A673 (cell line): ENCODE results near the gene NUF2. TPM values are rescaled to one million over a fixed set of nuclear protein-coding genes. Genes with fewer than 3 reads are reported as not detected.

Source experiments
- BruUV-seq: library from RNA; stranded (reverse); fragments of 400-500 nt; replicated peaks from 2 replicates; lab custom pipeline; 2021; lab: Mats Ljungman, UMichigan
- CTCF ChIA-PET: fragments of 300-600 bp; sonication (Branson Sonifier 250); formaldehyde crosslinking; loops from one replicate; lab custom pipeline; 2022; ENCODE audit warnings: antibody characterized with exemption; lab: Charles Lee
- POLR2A ChIA-PET: fragments of 300-600 bp; sonication (Branson Sonifier 250); formaldehyde crosslinking; loops from one replicate; lab custom pipeline; 2022; ENCODE audit warnings: antibody characterized with exemption; ENCODE audit not compliant: low non-redundant PET; lab: Charles Lee
- DNase-seq: peaks from one replicate; pipeline ENCODE4 v3.0.0-alpha.2; 2015; ENCODE audit warnings: low spot score
- H3K27ac ChIP-seq: fragments of 200-600 bp; sonication (generic); 2 replicates; pipeline ENCODE4 v1.5.1; 2016; ENCODE audit warnings: mixed run types, low read depth, mild to moderate bottlenecking, mixed read lengths, antibody characterized with exemption, low read length; ENCODE audit not compliant: poor library complexity, severe bottlenecking
- H3K27me3 ChIP-seq: fragments of 200-600 bp; sonication (generic); replicated peaks from 2 replicates; pipeline ENCODE4 v1.6.1; 2017; ENCODE audit warnings: mixed run types, low read depth, mild to moderate bottlenecking, mixed read lengths, antibody characterized with exemption, low read length; ENCODE audit not compliant: insufficient read depth, poor library complexity
- H3K36me3 ChIP-seq: fragments of 200-600 bp; sonication (generic); 2 replicates; pipeline ENCODE4 v1.6.1; 2016; ENCODE audit warnings: mixed run types, mild to moderate bottlenecking, mixed read lengths, antibody characterized with exemption, low read length; ENCODE audit not compliant: insufficient read depth, poor library complexity, severe bottlenecking
- H3K4me1 ChIP-seq: fragments of 200-600 bp; sonication (generic); 2 replicates; pipeline ENCODE4 v1.6.1; 2017; ENCODE audit warnings: mixed run types, mild to moderate bottlenecking, mixed read lengths, antibody characterized with exemption, low read length; ENCODE audit not compliant: insufficient read depth, poor library complexity, severe bottlenecking
- H3K4me3 ChIP-seq: fragments of 200-600 bp; sonication (generic); 2 replicates; pipeline ENCODE4 v1.5.1; 2016; ENCODE audit warnings: low read depth, mixed run types, mild to moderate bottlenecking, mixed read lengths, low read length; ENCODE audit not compliant: poor library complexity, severe bottlenecking
- H3K9me3 ChIP-seq: fragments of 200-600 bp; sonication (generic); 2 replicates; pipeline ENCODE4 v1.6.1; 2016; ENCODE audit warnings: mixed run types, low read depth, mild to moderate bottlenecking, mixed read lengths, antibody characterized with exemption, low read length; ENCODE audit not compliant: poor library complexity, severe bottlenecking
- EZH2 ChIP-seq: fragments of 200-600 bp; sonication (generic); IDR thresholded peaks from 2 replicates; pipeline ENCODE4 v1.6.1; 2017; ENCODE audit warnings: borderline replicate concordance, low read depth, mild to moderate bottlenecking, mixed read lengths, antibody characterized with exemption, low read length; ENCODE audit not compliant: poor library complexity, severe bottlenecking
- intact Hi-C: fragments of 100-400 bp; cut with micrococcal nuclease; formaldehyde crosslinking; loops from one replicate; pipeline ENCODE4 v1.10.0; 2022; ENCODE audit not compliant: unreplicated experiment
- total RNA-seq: library from RNA; stranded (reverse); gene quantifications from 2 replicates; pipeline ENCODE4 v1.2.3, GENCODE V29; 2021
- TF ChIP-seq, protein P1 (sequence below): fragments of 300-800, 200-600 bp; sonication (generic); conservative IDR thresholded peaks from 2 replicates; pipeline ENCODE4 v1.5.1; 2017; ENCODE audit warnings: low read depth, mild to moderate bottlenecking, antibody characterized with exemption, low read length, moderate library complexity, mixed read lengths

The NUF2 gene
- total RNA-seq, 1 experiment from 2014 or later = 91.6 TPM

DNA sequence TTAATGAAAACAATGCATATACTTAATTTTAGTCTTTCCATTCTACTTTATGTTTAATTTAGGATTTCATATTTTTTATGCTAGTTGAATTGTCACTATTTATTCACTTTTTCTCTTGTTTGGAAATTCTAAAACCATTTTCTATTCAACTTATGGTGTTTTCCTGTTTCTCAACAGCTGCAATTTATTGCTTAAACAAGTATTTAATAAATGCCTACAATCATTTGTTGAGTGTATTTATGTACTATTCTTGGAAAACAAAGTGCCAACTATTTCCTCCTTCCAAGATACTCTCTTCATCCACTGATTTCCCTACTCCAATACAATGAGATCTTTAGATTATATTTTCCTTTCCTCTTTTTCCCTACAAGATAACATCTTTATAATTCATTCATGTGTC lies 65.4 kb downstream of the NUF2 start:
- Histone ChIP-seq H3K27me3 (no peaks in the 10 kb centered on the region), H3K4me1 (peaks cover 4% of the 10 kb centered on the region), H3K27ac (no peak overlapping the region), H3K36me3 (no peaks in the 10 kb centered on the region), H3K9me3 (no peaks in the 10 kb centered on the region), H3K4me3 (no peak overlapping the region)
- POLR2A ChIA-PET = no interaction called here
- no peak for TF ChIP-seq EZH2
- TF ChIP-seq, protein P1, sequence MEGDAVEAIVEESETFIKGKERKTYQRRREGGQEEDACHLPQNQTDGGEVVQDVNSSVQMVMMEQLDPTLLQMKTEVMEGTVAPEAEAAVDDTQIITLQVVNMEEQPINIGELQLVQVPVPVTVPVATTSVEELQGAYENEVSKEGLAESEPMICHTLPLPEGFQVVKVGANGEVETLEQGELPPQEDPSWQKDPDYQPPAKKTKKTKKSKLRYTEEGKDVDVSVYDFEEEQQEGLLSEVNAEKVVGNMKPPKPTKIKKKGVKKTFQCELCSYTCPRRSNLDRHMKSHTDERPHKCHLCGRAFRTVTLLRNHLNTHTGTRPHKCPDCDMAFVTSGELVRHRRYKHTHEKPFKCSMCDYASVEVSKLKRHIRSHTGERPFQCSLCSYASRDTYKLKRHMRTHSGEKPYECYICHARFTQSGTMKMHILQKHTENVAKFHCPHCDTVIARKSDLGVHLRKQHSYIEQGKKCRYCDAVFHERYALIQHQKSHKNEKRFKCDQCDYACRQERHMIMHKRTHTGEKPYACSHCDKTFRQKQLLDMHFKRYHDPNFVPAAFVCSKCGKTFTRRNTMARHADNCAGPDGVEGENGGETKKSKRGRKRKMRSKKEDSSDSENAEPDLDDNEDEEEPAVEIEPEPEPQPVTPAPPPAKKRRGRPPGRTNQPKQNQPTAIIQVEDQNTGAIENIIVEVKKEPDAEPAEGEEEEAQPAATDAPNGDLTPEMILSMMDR = no peak
- CTCF ChIA-PET = no interaction called here
- DNase-seq = no peak
- intact Hi-C loops = no loop called here
- BruUV-seq = no TSS peak

DNA sequence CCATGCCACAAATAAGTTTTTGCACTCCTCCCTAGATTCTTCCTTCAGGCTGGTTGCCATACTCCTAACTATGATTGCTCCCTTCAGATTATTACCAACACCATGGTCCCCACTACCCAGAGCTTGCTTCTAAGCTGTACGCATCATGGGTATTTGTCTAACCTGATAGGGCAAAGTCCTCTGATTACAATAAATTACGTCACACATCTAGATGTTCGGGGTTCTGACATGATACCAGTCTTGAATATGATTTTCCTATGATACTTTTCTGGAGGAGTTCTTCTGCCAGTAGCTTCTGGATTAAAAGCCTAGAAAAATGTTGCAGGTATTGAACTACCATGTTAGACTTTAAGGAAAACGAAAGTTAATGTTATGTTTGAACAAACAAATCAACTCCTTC lies 67.2 kb downstream of the NUF2 start:
- intact Hi-C loops = no loop called here
- Histone ChIP-seq H3K4me3 (no peak overlapping the region), H3K4me1 (no peaks in the 10 kb centered on the region), H3K27ac (no peak overlapping the region), H3K36me3 (no peaks in the 10 kb centered on the region), H3K27me3 (no peaks in the 10 kb centered on the region), H3K9me3 (no peaks in the 10 kb centered on the region)
- ChIA-PET POLR2A (no interaction called here), CTCF (no interaction called here)
- no TSS peak for BruUV-seq
- TF ChIP-seq, protein P1 = no peak
- TF ChIP-seq EZH2 = no peak
- DNase-seq = no peak

DNA sequence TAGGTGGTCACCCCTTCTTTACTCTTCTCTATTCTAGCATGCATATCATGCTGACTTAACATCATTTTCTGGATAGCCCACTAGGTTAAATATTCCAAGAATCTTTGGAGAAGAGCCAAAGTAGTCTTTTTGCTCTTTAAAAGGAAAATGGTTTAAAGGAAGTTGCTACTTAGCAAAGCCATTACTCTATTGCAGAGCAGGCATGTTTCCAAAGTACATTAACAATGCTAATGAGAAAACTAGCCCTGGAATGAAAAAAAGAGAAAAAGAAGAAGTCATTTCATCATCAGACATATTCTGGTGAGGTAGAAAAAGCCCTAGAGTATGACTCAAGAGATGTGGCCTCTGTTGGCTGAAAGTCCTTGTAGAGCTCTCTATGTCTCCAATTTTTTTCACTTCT lies 74.0 kb downstream of the NUF2 start:
- H3K4me1 ChIP-seq = peaks cover 30% of the 10 kb centered on the region
- no peak for TF ChIP-seq EZH2
- TF ChIP-seq, protein P1 = no peak
- ChIA-PET POLR2A (no interaction called here), CTCF (no interaction called here)
- intact Hi-C loops = no loop called here
- H3K36me3 ChIP-seq = no peaks in the 10 kb centered on the region
- H3K4me3 ChIP-seq = no peak overlapping the region
- H3K27ac ChIP-seq = no peak overlapping the region
- BruUV-seq = no TSS peak
- H3K9me3 ChIP-seq = no peaks in the 10 kb centered on the region
- H3K27me3 ChIP-seq = no peaks in the 10 kb centered on the region
- peak; percentile 95 for DNase-seq
